Right lobe of liver (tissue), 6 donors: ENCODE measurements around the gene TDRD12. TPM values are rescaled to one million over a fixed set of nuclear protein-coding genes. Genes with fewer than 3 reads are reported as not detected.
"Not testable (repeated sequence)": the region's sequence is repeated elsewhere in the genome, so short reads cannot be mapped to it uniquely, and the experiment has no call there.

Source experiments
- ATAC-seq, 4 donors: fragments of 200-7000 bp; cut with Tn5 transposase; one replicate each; pipeline ENCODE4 v1.9.1; 2020; ENCODE audit warnings: mild to moderate bottlenecking in 4 of 4, moderate library complexity in 4 of 4
- DNase-seq, 3 donors: peaks; one replicate each; pipeline ENCODE4 v3.0.0-alpha.2; 2020
- H3K27ac ChIP-seq, 3 donors: fragments of 200-600 bp; one replicate each; pipeline ENCODE4 v1.8.0; 2022
- H3K27me3 ChIP-seq, 2 donors: fragments of 200-600 bp; one replicate each; pipeline ENCODE4 v1.8.0; 2022
- H3K36me3 ChIP-seq, 4 donors: fragments of 200-600 bp; sonication (generic) in 1 of 4; one replicate each; pipeline versions ENCODE4 v1.5.1 to v1.8.0; 2017 to 2022; ENCODE audit warnings: control low read depth in 1 of 4
- H3K4me1 ChIP-seq, 4 donors: fragments of 200-600 bp; sonication (generic) in 1 of 4; one replicate each; pipeline versions ENCODE4 v1.5.1 to v1.8.0; 2017 to 2022; ENCODE audit warnings: control low read depth in 1 of 4
- H3K4me3 ChIP-seq, 3 donors: fragments of 200-600 bp; one replicate each; pipeline ENCODE4 v1.8.0; 2022
- H3K9me3 ChIP-seq, 4 donors: fragments of 200-600 bp; sonication (generic) in 1 of 4; one replicate each; pipeline versions ENCODE4 v1.5.1 to v1.8.0; 2017 to 2022; ENCODE audit warnings: control low read depth in 1 of 4
- POLR2A ChIP-seq: fragments of 450-650 bp; IDR thresholded peaks from one replicate; pipeline ENCODE4 v1.6.1; 2017; ENCODE audit warnings: antibody characterized with exemption, mild to moderate bottlenecking
- WGBS: methylation state at CpG from one replicate; pipeline ENCODE4 v1.1.6; 2018; ENCODE audit warnings: low coverage, low lambda C conversion rate; ENCODE audit not compliant: insufficient coverage; ENCODE audit errors: missing lambda C conversion rate; 5-methylcytosine and 5-hydroxymethylcytosine counted together
- intact Hi-C, 2 donors: fragments of 100-400 bp; cut with DNase I; formaldehyde crosslinking; loops; one replicate each; pipeline versions ENCODE4 v1.11.2 to v1.14.1; 2022
- total RNA-seq, 6 experiments: library from RNA; depleted of rRNA in 2 of 6; stranded (reverse); fragments of >200 nt in 2 of 6; fragmentation: NEBNext Ultra II Directional in 3 of 6; extraction: Animal tissue kit (Norgen Biotek cat#: 25700) in 3 of 6; gene quantifications; one replicate each; pipeline versions ENCODE4 v1.1.0 to v1.2.4, GENCODE V29; 2016 to 2023
- TF ChIP-seq, protein P1 (sequence below), 4 donors: fragments of 200-600 bp in 3 of 4; fragments of 450-650 bp in 1 of 4; IDR thresholded peaks; one replicate each; pipeline versions ENCODE4 v1.5.1 to v1.8.0; 2016 to 2022; ENCODE audit warnings: antibody characterized with exemption in 4 of 4, mild to moderate bottlenecking in 2 of 4
- donor health status: DM: no; HTN: yes; CAD: no.
- donor health status: DM: no; HTN: no; CAD: no.
- donor health status: DM: no; HTN: no; CAD: no.
- donor health status: DM: no; HTN: yes; CAD: no.
- donor health status: DM: no; HTN: yes; CAD: no.

TDRD12 gene
- total RNA-seq, 6 experiments from 2014 or later: 0.17 TPM; not detected in 5

- no peaks in the 10 kb centered on the region for H3K36me3 ChIP-seq
- WGBS: 42% methylated on average over 2 of the region's 2 CpGs
- H3K4me3 ChIP-seq: no peak overlapping the region
- no peaks in the 10 kb centered on the region for H3K9me3 ChIP-seq
- no peaks in the 10 kb centered on the region for H3K27me3 ChIP-seq
- no peaks in the 10 kb centered on the region for H3K4me1 ChIP-seq
- ATAC-seq: no peak
- no peak for DNase-seq
- TF ChIP-seq, protein P1, sequence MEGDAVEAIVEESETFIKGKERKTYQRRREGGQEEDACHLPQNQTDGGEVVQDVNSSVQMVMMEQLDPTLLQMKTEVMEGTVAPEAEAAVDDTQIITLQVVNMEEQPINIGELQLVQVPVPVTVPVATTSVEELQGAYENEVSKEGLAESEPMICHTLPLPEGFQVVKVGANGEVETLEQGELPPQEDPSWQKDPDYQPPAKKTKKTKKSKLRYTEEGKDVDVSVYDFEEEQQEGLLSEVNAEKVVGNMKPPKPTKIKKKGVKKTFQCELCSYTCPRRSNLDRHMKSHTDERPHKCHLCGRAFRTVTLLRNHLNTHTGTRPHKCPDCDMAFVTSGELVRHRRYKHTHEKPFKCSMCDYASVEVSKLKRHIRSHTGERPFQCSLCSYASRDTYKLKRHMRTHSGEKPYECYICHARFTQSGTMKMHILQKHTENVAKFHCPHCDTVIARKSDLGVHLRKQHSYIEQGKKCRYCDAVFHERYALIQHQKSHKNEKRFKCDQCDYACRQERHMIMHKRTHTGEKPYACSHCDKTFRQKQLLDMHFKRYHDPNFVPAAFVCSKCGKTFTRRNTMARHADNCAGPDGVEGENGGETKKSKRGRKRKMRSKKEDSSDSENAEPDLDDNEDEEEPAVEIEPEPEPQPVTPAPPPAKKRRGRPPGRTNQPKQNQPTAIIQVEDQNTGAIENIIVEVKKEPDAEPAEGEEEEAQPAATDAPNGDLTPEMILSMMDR (IDR thresholded peaks at IDR 0.05): no peak
- TF ChIP-seq POLR2A: no peak
- H3K27ac ChIP-seq: no peak overlapping the region
- intact Hi-C loops: no loop called here
These were observed 31.5 kb downstream of the TDRD12 start for GRCh38 chr19:32751066-32751465.

DNA sequence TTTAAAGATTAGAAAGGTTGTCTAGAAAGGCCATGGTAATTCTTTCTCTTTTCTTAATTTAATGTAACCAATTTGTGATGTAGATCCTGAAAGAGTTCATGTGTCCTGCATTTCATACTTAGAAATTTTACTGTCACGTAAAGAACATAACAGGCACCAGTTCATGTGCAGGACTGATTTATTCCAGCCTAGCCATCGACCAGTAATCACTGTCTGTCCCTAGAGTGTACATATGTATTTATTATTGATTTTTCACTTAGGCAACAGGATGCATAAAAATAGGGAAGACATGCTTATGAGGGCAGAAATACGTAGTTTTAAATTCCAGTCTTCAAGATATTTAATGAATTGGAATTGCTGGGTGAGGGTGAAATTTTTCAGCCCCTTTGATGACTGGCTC, 37.6 kb downstream of the TDRD12 start:
- Histone ChIP-seq H3K27me3 (no peaks in the 10 kb centered on the region), H3K9me3 (peaks cover 0 to 4% (median 0%) of the 10 kb centered on the region in 4 donors), H3K27ac (no peak overlapping the region), H3K4me1 (no peaks in the 10 kb centered on the region), H3K36me3 (no peaks in the 10 kb centered on the region), H3K4me3 (no peak overlapping the region)
- 55% methylated on average over 3 of the region's 3 CpGs for WGBS
- DNase-seq (no peak), ATAC-seq (no peak)
- intact Hi-C loops: no loop called here
- TF ChIP-seq, protein P1 (IDR thresholded peaks at IDR 0.05): no peak
- TF ChIP-seq POLR2A: no peak

DNA sequence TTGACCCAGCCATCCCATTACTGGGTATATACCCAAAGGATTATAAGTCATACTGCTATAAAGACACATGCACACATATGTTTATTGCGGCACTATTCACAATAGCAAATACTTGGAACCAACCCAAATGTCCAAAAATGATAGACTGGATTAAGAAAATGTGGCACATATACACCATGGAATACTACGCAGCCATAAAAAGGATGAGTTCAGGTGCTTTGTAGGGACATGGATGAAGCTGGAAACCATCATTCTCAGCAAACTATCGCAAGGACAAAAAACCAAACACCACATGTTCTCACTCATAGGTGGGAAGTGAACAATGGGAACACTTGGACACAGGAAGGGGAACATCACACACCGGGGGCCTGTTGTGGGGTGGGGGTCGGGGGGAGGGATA, 45.8 kb downstream of the TDRD12 start:
- intact Hi-C loops, H3K27ac ChIP-seq, DNase-seq, H3K4me1 ChIP-seq, H3K27me3 ChIP-seq, H3K4me3 ChIP-seq, ATAC-seq, H3K9me3 ChIP-seq, H3K36me3 ChIP-seq: not testable (repeated sequence)
- 73% methylated on average over 5 of the region's 5 CpGs for WGBS

DNA sequence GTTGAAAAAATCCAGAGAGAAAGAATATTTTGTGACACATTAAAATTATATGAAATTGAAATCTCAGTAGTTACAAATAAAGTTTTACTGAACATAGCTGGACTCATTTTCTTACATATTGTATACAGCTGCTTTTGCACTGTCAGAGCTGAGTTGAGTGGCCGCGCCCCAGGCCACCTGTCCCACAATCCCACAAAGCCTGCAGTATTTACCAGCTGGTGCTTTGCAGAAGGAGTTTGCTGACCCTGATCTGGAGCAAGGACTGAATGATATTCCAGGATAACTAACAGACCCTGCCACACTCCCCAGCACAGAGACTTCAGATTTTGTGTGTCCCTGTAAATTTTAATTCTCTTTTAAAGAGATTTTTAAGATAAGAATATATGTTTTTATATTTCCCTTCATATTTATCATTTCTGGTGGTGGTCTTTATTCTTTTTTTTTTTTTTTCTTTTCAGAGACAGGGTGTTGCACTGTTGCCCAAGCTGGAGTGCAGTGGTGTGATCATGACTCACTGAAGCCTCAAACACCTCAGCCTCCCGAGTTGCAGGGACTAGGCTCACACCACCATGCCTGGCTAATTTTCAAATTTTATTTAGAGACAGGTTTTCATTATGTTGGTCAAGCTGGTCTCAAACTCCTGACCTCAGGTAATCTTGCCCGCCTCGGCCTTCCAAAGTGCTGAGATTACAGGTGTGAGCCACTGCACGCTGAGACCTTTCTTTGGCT, 48.5 kb downstream of the TDRD12 start:
- Histone ChIP-seq H3K9me3 (no peaks in the 10 kb centered on the region), H3K27me3 (no peaks in the 10 kb centered on the region), H3K27ac (no peak overlapping the region), H3K4me1 (no peaks in the 10 kb centered on the region), H3K4me3 (no peak overlapping the region), H3K36me3 (no peaks in the 10 kb centered on the region)
- intact Hi-C loops: no loop called here
- WGBS: 76% methylated on average over 5 of the region's 6 CpGs
- ATAC-seq: no peak
- TF ChIP-seq, protein P1 (IDR thresholded peaks at IDR 0.05): no peak
- no peak for TF ChIP-seq POLR2A
- DNase-seq: no peak

GRCh38 chr19:32771596-32771995, 52.0 kb downstream of the TDRD12 start:
- H3K27ac ChIP-seq: no peak overlapping the region
- no peak for ATAC-seq
- H3K4me3 ChIP-seq: no peak overlapping the region
- H3K36me3 ChIP-seq: no peaks in the 10 kb centered on the region
- WGBS: 69% methylated on average over 5 of the region's 5 CpGs
- intact Hi-C loops: no loop called here
- TF ChIP-seq POLR2A: no peak
- TF ChIP-seq, protein P1 (IDR thresholded peaks at IDR 0.05): no peak
- H3K9me3 ChIP-seq: no peaks in the 10 kb centered on the region
- no peaks in the 10 kb centered on the region for H3K4me1 ChIP-seq
- H3K27me3 ChIP-seq: no peaks in the 10 kb centered on the region
- no peak for DNase-seq
